Heart right ventricle (tissue), 16 donors: Measurements from ENCODE around the gene FOXN4. TPM values are rescaled to one million over a fixed set of nuclear protein-coding genes. Genes with fewer than 3 reads are reported as not detected.
A peak's percentile ranks its signal among the peaks of the same experiment; 100 is the strongest.

Experiments used
- ATAC-seq, 8 donors: fragments of 200-7000 bp; cut with Tn5 transposase; one replicate each; pipeline ENCODE4 v1.9.1; 2020; ENCODE audit warnings: mild to moderate bottlenecking in 8 of 8, moderate library complexity in 8 of 8, moderate number of reproducible peaks in 1 of 8
- DNase-seq, 2 donors: peaks; one replicate each; pipeline ENCODE4 v3.0.0-alpha.2; 2020
- H3K27ac ChIP-seq, 10 donors: fragments of 200-600 bp; sonication (generic) in 2 of 10; one replicate each; pipeline versions ENCODE4 v1.5.0 to v1.8.0; 2020 to 2022; ENCODE audit warnings: mild to moderate bottlenecking in 3 of 10
- H3K27me3 ChIP-seq, 7 donors: fragments of 200-600 bp; one replicate each; pipeline ENCODE4 v1.8.0; 2021 to 2022; ENCODE audit warnings: mild to moderate bottlenecking in 2 of 7
- H3K36me3 ChIP-seq, 9 donors: fragments of 200-600 bp; sonication (generic) in 1 of 9; one replicate each; pipeline versions ENCODE4 v1.5.0 to v1.8.0; 2020 to 2022; ENCODE audit warnings: mild to moderate bottlenecking in 2 of 9
- H3K4me1 ChIP-seq, 9 donors: fragments of 200-600 bp; sonication (generic) in 1 of 9; one replicate each; pipeline versions ENCODE4 v1.5.0 to v1.8.0; 2020 to 2022; ENCODE audit warnings: mild to moderate bottlenecking in 4 of 9
- H3K4me3 ChIP-seq, 10 donors: fragments of 200-600 bp; sonication (generic) in 2 of 10; one replicate each; pipeline versions ENCODE4 v1.5.0 to v1.8.0; 2020 to 2022; ENCODE audit warnings: mild to moderate bottlenecking in 7 of 10, moderate library complexity in 2 of 10
- H3K9me3 ChIP-seq, 11 donors: fragments of 200-600 bp in 10 of 11; sonication (generic) in 2 of 11; one replicate each; pipeline versions ENCODE4 v1.5.0 to v1.8.0; 2013 to 2022; ENCODE audit warnings: mild to moderate bottlenecking in 2 of 11, control low read depth in 1 of 11, moderate library complexity in 1 of 11
- WGBS, 2 donors: extraction: QIAGEN DNeasy Blood & Tissue Kit; methylation state at CpG; one replicate each; pipeline ENCODE4 v1.1.7; 2013; ENCODE audit warnings: inconsistent platforms in 1 of 2; 5-methylcytosine and 5-hydroxymethylcytosine counted together
- intact Hi-C, 10 donors: fragments of 100-400 bp; cut with DNase I; formaldehyde crosslinking; loops; one replicate each; pipeline versions ENCODE4 v1.11.1 to v1.14.2; 2022
- polyA plus RNA-seq, 2 donors: library from polyadenylated mRNA; stranded (reverse); fragments of 200-250 nt; gene quantifications; one replicate each; pipeline ENCODE4 v1.2.3, GENCODE V29; 2013
- total RNA-seq, 10 donors: library from RNA; stranded (reverse); fragmentation: NEBNext Ultra II Directional in 3 of 10; extraction: Animal tissue kit (Norgen Biotek cat#: 25700) in 3 of 10; gene quantifications; one replicate each; pipeline versions ENCODE4 v1.2.1 to v1.2.4, GENCODE V29; 2021 to 2023
- TF ChIP-seq, protein P1 (sequence below), 9 donors: fragments of 200-600 bp; sonication (generic) in 2 of 9; IDR thresholded peaks; one replicate each; pipeline versions ENCODE4 v1.5.0 to v1.8.0; 2021 to 2022; ENCODE audit warnings: antibody characterized with exemption in 9 of 9, mild to moderate bottlenecking in 5 of 9, moderate library complexity in 1 of 9
- donor health status: Arrhythmogenic right ventricular cardiomyopathy.
- donor health status: ischemic (EF 13 %, LVEDD 7.1; RV severe dilation, severe dysfunction).
- donor health status: healthy with polysubstance abuse.
- donor health status: DM: no; HTN: yes; CAD: no.
- donor health status: DM: no; HTN: no; CAD: no.
- donor health status: ischemic (EF 25% LVEDD 6.9; RV normal size, moderate dysfunction).
- donor health status: ischemic (EF 25% LVEDD 5.7; RV mildly dilated, moderate dysfunction).
- donor health status: healthy.
- donor health status: DM: yes; HTN: yes; CAD: no.
- donor health status: Ischemic cardiomyopathy.
- donor health status: ischemic (EF 35%, LVEDD 5.7; RV mildly dilated, moderate dysfunction).
- donor health status: nonischemic (EF 11% LVEDD 7.7; RV severe dilation, severe dysfunction).
- donor health status: DM: yes; HTN: yes; CAD: no.
- donor health status: PGD.
- donor health status: ischemic (EF 29% LVEDD 5.4; RV normal size, mild dysfunction).
- donor health status: nonischemic (EF 23%, LVEDD 6.1; RV moderate dilation, normal function).

Gene FOXN4
- total and polyA plus RNA-seq, 12 donors, result 0.07 to 0.19 TPM; not detected in 10

DNA sequence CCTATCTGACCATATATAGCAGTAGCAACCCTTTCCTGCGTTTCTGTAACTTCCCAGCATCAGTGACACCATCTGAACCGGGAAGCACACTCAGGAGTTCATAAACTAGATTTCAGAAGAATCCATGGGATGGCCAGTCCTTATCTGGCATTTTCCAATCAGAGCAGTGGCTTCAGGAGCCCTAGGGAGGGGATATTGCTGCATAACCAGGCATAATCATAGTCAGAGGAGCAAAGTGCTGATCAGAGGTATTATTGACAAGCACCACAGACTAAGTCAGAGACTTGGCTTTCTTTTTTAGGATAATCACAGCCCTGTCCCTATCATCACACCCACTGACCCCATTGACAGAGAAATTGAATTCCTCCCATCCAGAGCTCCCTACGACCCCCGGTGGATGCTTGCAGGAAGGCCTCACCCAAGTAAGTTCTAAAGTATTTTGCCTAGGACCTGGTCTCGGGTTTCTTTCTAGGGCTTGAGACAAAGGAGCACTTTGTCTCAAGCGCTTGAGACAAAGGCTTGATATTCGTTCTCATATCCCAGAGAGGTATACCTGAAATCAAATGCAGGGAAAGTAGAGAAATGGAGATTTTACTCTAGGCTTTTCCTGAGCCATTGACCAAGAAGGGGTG is 55.1 kb downstream of the FOXN4 start:
- Histone ChIP-seq H3K27me3 (no peaks in the 10 kb centered on the region), H3K4me3 (no peak overlapping the region), H3K4me1 (no peaks in the 10 kb centered on the region), H3K9me3 (peaks cover 0 to 16% (median 4%) of the 10 kb centered on the region in 11 donors), H3K36me3 (peaks cover 0 to 100% (median 81%) of the 10 kb centered on the region in 9 donors), H3K27ac (no peak overlapping the region)
- 97 to 98% methylated on average over 7 of the region's 7 CpGs for WGBS, 2 donors
- DNase-seq, result no peak
- TF ChIP-seq, protein P1, sequence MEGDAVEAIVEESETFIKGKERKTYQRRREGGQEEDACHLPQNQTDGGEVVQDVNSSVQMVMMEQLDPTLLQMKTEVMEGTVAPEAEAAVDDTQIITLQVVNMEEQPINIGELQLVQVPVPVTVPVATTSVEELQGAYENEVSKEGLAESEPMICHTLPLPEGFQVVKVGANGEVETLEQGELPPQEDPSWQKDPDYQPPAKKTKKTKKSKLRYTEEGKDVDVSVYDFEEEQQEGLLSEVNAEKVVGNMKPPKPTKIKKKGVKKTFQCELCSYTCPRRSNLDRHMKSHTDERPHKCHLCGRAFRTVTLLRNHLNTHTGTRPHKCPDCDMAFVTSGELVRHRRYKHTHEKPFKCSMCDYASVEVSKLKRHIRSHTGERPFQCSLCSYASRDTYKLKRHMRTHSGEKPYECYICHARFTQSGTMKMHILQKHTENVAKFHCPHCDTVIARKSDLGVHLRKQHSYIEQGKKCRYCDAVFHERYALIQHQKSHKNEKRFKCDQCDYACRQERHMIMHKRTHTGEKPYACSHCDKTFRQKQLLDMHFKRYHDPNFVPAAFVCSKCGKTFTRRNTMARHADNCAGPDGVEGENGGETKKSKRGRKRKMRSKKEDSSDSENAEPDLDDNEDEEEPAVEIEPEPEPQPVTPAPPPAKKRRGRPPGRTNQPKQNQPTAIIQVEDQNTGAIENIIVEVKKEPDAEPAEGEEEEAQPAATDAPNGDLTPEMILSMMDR (IDR thresholded peaks at IDR 0.05), result no peak
- no peak for ATAC-seq
- intact Hi-C loops, result no loop called here

DNA sequence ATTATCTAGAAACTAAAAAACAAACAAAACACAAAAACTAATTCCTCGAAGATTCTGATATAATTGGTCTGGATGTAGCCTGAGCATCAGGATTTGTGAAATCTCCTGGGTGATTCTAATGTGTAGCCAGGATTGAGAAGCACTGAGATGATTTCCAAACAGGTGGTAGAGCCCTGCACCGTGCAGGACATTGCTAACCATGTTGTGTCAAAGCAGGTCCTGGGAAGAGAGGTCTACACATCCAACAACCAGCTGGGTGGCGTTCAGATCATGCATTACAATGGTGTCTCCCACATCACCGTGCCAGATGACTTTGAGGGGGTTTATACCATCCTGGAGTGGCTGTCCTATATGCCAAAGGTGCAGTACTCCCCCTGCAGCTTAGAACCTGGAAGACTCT is 56.3 kb downstream of the FOXN4 start:
- Histone ChIP-seq H3K4me3 (no peak overlapping the region), H3K36me3 (peaks cover 0 to 100% (median 84%) of the 10 kb centered on the region in 9 donors), H3K9me3 (peaks cover 0 to 16% (median 4%) of the 10 kb centered on the region in 11 donors), H3K27ac (no peak overlapping the region), H3K4me1 (no peaks in the 10 kb centered on the region), H3K27me3 (no peaks in the 10 kb centered on the region)
- DNase-seq, result no peak
- intact Hi-C loops, result no loop called here
- 90 to 97% methylated on average over 4 of the region's 4 CpGs for WGBS, 2 donors
- TF ChIP-seq, protein P1 (IDR thresholded peaks at IDR 0.05), result no peak
- ATAC-seq, result no peak

DNA sequence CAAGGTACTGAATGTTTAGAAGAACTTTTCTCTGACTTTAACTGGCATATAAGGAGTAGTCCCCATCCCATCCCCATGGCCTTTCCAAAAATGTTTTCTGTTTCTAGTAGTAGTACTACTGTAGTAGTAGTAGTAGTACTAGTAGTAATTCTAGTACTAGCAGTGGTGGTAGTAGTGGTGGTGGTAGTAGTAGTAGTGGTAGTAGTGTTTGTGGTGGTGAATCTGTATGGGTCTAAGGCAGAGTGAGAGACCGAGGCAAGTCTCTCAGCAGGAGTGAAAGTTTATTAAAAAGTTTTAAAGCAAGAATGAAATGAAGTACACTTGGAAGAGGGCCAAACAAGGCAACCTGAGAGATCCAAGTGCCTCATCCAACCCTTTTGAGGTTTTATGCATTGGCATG is 58.6 kb downstream of the FOXN4 start:
- no peaks in the 10 kb centered on the region for H3K4me1 ChIP-seq
- H3K27me3 ChIP-seq, result no peaks in the 10 kb centered on the region
- peaks cover 4 to 100% (median 86%) of the 10 kb centered on the region in 9 donors for H3K36me3 ChIP-seq
- WGBS, 2 donors, result 93 to 100% methylated on average over 1 of the region's 1 CpG
- no peak for ATAC-seq
- intact Hi-C loops, result no loop called here
- H3K27ac ChIP-seq, result no peak overlapping the region
- TF ChIP-seq, protein P1 (IDR thresholded peaks at IDR 0.05), result no peak
- H3K4me3 ChIP-seq, result no peak overlapping the region
- no peak for DNase-seq
- peaks cover 0 to 16% (median 4%) of the 10 kb centered on the region in 11 donors for H3K9me3 ChIP-seq

DNA sequence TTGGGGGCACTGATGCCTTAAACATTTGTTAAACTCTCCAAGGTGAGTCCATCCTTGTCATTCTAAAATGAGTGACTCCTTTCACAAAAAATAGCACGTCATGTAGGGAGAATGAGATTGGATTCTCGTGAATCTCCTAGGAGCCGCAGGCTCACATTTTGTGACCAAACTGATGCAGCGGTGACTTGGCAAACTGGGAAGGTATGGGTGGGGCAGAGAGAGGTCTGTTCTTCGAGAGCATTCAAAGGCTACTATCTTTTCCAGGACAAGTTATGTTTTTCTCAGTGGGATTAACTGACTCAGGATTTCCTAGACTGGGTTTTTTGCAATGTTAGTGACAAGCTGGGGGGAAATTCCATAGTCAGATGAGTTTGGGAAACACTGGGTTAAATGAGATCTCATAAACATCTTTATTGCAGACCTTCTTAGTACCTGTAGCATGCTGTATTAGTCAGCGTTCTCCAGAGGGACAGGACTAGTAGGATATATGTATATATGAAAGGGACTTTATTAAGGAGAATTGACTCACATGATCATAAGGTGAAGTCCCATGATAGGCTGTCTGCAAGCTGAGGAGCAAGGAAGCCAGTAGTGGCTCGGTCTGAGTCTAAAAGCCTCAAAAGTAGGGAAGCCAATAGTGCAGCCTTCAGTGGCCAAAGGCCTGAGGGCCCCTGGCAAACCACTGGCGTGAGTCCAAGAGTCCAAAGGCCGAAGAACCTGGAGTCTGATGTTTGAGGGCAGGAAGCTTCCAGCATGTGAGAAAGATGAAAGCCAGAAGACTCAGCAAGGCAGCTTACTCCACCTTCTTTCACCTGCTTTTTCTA is 61.0 kb downstream of the FOXN4 start:
- Histone ChIP-seq H3K36me3 (peaks cover 4 to 100% (median 89%) of the 10 kb centered on the region in 9 donors), H3K27me3 (no peaks in the 10 kb centered on the region), H3K4me1 (no peaks in the 10 kb centered on the region), H3K27ac (no peak overlapping the region), H3K9me3 (peaks cover 0 to 2% (median 0%) of the 10 kb centered on the region in 11 donors), H3K4me3 (no peak overlapping the region)
- intact Hi-C loops, result no loop called here
- ATAC-seq (peak in 1 of 8 donors; percentile 6), DNase-seq (no peak)
- TF ChIP-seq, protein P1 (IDR thresholded peaks at IDR 0.05), result no peak
- 78 to 82% methylated on average over 9 of the region's 9 CpGs for WGBS, 2 donors
